ENCODE results near the gene SLC24A3.

DNA sequence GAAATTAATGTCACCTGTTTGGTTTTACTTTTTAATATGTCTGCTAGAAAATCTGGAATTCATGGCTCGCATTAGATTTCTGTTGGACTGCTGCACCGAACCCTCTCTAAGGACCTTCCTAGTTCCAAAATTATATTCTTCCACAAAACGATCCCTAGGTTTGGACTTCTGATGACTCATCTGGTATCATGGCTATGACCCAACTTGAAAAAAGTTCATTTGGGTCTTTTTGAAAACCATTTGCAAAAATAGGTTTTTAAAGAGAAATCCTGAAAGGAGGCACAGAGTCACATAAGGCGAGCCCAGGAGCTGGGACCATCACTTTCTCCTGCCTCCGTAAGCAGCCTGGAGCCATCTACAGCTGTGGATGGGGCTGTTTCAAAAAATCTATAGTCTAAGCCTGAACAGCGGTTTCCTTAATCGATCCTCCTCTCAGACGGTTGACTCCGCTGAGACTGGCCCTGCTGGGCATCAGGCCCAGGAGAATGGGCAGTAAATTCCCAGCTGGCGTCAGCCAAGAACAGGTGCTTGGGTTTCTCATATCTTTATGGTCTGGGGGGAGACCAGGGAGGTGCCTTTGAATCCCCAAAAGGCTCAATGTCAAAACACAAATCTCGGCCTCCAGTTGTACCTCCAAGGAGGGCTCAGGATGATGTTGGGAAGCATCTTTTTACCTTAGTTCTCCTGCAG lies 44.6 kb downstream of the SLC24A3 start:
- TF ChIP-seq, protein P1, sequence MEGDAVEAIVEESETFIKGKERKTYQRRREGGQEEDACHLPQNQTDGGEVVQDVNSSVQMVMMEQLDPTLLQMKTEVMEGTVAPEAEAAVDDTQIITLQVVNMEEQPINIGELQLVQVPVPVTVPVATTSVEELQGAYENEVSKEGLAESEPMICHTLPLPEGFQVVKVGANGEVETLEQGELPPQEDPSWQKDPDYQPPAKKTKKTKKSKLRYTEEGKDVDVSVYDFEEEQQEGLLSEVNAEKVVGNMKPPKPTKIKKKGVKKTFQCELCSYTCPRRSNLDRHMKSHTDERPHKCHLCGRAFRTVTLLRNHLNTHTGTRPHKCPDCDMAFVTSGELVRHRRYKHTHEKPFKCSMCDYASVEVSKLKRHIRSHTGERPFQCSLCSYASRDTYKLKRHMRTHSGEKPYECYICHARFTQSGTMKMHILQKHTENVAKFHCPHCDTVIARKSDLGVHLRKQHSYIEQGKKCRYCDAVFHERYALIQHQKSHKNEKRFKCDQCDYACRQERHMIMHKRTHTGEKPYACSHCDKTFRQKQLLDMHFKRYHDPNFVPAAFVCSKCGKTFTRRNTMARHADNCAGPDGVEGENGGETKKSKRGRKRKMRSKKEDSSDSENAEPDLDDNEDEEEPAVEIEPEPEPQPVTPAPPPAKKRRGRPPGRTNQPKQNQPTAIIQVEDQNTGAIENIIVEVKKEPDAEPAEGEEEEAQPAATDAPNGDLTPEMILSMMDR (IDR thresholded peaks at IDR 0.05; ENCODE audit: low read depth, low read length): no peak
- TF ChIP-seq EZH2phosphoT487 (IDR thresholded peaks at IDR 0.05; ENCODE audit: low read depth): no peak
